ENCODE data around the gene NOD1.

The NOD1 gene

GRCh38 chr7:30468791-30469190 lies 9.8 kb downstream of the NOD1 start:
- no peak for DNase-seq

DNA sequence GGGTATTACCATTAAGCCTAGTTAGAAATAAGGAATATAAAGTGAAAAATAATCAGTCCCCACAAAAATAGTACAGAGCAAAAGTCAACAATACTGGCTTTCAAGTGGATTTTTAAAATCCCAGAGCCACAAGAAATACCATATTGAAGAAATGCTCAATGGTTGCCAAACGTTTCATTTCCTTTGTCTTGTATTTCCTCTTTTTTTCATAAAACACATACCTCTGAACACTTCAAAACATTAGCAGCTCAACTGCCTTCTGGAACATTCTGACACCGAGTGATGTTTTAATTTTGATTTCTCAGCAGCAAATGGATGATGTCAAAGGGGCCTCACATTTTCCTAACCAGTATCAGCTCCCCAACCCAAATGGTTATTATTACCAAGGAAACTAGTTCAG lies 10.5 kb downstream of the NOD1 start:
- no peak for DNase-seq

DNA sequence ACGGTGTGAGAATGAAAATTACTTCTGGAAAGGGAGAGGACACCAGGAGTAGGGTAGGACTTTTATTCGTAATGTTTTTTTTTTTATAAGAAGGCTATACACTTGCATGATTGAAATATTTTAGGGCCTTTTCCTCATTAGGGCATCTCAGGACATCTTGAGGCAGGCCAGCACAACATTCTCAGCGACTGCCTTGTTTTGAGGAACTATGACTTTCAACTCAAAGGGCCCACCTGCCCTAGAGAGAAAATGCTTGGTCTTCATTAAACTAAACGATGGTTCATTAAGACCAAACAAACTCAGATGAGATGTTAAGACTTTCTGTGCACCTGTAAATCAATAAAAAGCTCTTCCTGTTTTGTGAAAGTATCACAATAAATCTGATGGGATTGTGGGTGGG lies 11.3 kb downstream of the NOD1 start:
- no peak for DNase-seq

- no peak for DNase-seq
Observed at GRCh38 chr7:30466266-30466665, 12.3 kb downstream of the NOD1 start.

DNA sequence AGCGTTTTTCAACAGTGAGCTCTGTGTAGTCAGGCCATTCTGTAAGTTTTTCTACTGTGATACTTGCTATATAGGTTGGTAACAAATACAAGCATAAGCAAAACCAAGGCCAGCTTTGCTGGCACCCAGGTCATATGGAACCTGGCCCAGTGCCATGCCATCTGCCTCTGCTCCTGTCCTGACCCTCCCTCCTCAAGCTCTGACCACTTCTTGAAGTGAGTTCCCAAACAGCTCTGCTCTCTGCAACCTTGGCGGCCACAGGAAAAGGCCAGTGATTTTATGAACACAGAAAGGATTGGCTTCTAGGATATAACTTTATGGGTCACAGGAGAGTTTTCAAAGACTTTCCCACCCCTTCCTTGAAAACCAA lies 12.8 kb downstream of the NOD1 start:
- no peak for DNase-seq

GRCh38 chr7:30465046-30465810 lies 13.4 kb downstream of the NOD1 start:
- no peak for DNase-seq

GRCh38 chr7:30464231-30464671 lies 14.3 kb downstream of the NOD1 start:
- no peak for DNase-seq

GRCh38 chr7:30463405-30464145 lies 15.0 kb downstream of the NOD1 start:
- no peak for DNase-seq

GRCh38 chr7:30462179-30462578 lies 16.4 kb downstream of the NOD1 start:
- DNase-seq, result no peak

- DNase-seq, result no peak
Observed at GRCh38 chr7:30460246-30460633, 18.3 kb downstream of the NOD1 start.

DNA sequence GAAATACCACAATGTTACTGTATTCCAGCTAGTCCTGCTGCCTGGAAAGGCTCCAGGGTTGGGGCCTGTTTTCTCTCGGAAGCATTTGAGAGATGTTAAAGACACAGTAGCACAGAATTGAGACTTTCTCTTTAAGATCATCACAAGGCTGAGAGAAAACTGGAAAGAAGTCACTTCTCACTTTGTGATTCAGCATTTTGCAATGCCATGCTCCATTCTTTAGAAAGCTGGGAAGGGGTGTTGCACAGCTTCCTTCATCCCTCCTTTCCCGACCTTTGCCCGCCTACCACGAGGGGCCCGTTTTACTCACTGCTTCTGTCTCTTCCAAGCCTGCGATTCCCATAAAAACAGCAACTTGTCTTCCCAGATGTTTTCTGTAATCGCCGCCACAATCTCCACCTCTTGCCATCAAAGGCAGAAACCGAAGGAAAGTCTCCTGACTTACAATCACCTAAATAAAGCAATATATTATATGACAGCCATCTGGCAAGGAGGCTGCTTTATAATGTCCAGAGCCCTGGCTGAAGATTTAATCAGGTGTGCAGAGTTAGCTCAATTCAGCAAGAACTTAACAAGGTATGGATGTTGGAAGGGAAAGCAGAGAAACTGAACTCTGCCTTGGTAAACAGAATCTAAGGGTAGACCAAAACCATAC lies 18.9 kb downstream of the NOD1 start:
- DNase-seq, result no peak

GRCh38 chr7:30458311-30458710 lies 20.3 kb downstream of the NOD1 start:
- DNase-seq, result no peak

- DNase-seq, result no peak
Observed at GRCh38 chr7:30453921-30454320, 24.7 kb downstream of the NOD1 start.

DNA sequence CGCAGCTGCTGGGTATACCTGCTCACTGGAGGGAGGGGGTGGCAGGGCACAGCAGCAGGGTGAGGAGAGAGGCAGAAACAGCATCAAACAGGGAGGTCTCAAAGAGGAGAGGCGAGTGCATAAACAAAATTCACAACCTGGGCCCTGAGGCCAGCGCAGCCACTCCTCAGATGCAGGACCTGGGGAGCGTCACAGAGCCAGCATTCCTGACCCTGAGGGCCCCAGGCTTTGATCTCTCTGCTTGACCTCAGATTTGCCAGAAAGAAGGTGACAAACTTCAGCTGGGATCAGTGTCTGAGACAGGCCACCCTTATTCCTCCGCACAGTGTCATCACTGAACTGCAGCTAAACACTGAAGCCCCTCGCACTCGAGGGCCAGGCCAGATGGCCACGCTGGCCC lies 25.6 kb downstream of the NOD1 start:
- DNase-seq, result no peak

GRCh38 chr7:30452280-30452930 lies 26.2 kb downstream of the NOD1 start:
- no peak for DNase-seq

GRCh38 chr7:30451539-30452279 lies 26.9 kb downstream of the NOD1 start:
- DNase-seq, result no peak

GRCh38 chr7:30450983-30451497 lies 27.5 kb downstream of the NOD1 start:
- DNase-seq, result no peak

- no peak for DNase-seq
Observed at GRCh38 chr7:30450240-30450982, 28.2 kb downstream of the NOD1 start.

- no peak for DNase-seq
Observed at GRCh38 chr7:30448461-30449189, 30.0 kb downstream of the NOD1 start.

DNA sequence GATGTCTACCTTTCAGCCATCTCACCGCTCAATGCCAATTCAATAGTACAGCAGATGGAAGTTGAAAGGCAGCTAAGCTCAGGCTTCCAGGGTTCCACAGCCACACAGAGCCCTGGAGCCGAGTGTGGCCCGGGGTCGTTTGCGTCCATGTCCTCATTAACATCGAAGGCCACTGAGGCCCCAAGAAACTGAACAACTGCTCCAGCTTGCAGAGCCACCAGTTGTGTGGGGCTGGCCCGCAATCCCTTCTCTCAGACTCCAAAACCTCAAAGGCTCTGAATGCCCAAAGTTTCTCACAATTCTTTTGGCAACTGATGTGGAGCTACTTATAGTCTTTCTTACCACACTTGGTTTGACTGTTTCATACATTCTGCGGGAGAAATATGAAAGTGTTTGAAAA lies 31.1 kb downstream of the NOD1 start:
- no peak for DNase-seq

- no peak for DNase-seq
Observed at GRCh38 chr7:30446266-30446665, 32.3 kb downstream of the NOD1 start.
